ENCODE measurements around the gene HES1.

HES1 gene

DNA sequence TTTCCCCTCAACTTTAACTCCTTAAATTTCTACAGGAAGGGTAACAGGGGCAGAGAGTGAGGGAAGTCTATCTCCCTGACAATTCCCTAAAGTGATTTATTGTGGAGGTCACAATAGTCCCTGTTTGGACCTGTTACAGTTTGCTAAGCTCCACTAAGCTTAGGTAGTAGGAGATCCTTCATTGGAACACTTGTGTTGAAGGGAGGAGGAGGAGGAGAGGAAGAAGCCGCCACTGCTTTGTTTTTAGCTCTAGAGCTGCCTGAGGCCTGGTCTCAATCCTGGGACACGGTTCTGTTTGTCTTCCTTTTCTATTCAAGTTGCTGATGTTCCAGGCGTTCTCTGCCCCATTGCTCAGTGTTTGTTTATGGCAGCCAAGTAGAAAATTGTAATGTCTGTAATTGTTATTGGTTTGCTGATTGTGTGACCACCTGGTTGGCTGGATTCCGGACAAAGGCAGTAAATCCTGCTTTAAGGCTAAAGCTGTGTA lies 48.4 kb downstream of the HES1 start:
- Mint-ChIP-seq H3K27ac (peak overlapping the region; percentile 67 to 88 (median 83)), H3K4me1 (peaks cover 36% of the 10 kb centered on the region), H3K9me3 (peaks cover 3% of the 10 kb centered on the region), H3K27me3 (ENCODE audit: low read depth) (peaks cover 19% of the 10 kb centered on the region), H3K36me3 (ENCODE audit: low read depth) (no peaks in the 10 kb centered on the region), H3K4me3 (no peak overlapping the region)
- TF ChIP-seq, protein P1, sequence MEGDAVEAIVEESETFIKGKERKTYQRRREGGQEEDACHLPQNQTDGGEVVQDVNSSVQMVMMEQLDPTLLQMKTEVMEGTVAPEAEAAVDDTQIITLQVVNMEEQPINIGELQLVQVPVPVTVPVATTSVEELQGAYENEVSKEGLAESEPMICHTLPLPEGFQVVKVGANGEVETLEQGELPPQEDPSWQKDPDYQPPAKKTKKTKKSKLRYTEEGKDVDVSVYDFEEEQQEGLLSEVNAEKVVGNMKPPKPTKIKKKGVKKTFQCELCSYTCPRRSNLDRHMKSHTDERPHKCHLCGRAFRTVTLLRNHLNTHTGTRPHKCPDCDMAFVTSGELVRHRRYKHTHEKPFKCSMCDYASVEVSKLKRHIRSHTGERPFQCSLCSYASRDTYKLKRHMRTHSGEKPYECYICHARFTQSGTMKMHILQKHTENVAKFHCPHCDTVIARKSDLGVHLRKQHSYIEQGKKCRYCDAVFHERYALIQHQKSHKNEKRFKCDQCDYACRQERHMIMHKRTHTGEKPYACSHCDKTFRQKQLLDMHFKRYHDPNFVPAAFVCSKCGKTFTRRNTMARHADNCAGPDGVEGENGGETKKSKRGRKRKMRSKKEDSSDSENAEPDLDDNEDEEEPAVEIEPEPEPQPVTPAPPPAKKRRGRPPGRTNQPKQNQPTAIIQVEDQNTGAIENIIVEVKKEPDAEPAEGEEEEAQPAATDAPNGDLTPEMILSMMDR (IDR thresholded peaks at IDR 0.05; ENCODE audit: unreplicated experiment in 3 of 3) = no peak

GRCh38 chr3:194184801-194185200 lies 48.9 kb downstream of the HES1 start:
- Mint-ChIP-seq H3K9me3 (peaks cover 3% of the 10 kb centered on the region), H3K27me3 (ENCODE audit: low read depth) (peaks cover 16% of the 10 kb centered on the region), H3K4me1 (peaks cover 33% of the 10 kb centered on the region), H3K36me3 (ENCODE audit: low read depth) (no peaks in the 10 kb centered on the region), H3K4me3 (no peak overlapping the region), H3K27ac (peak overlapping the region; percentile 67 to 88 (median 83))
- TF ChIP-seq, protein P1 (IDR thresholded peaks at IDR 0.05; ENCODE audit: unreplicated experiment in 3 of 3) = no peak

DNA sequence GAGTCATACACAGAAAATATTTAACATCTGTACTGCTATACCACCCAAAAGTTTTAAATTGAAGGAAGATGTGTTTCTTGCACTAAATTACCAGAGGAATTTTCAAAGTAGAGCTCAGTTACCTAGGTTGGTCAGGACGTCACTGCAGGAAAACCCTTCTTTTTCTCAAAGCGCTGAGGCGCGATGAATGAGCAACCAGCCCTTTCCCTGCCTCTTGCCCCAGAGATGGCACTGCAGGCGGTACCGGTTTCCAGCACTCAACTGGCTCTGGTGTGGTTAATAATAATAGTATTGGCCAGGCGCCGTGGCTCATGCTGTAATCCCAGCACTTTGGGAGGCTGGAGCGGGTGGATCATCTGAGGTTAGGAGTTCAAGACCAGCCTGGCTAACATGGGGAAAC lies 49.3 kb downstream of the HES1 start:
- Mint-ChIP-seq H3K36me3 (ENCODE audit: low read depth) (no peaks in the 10 kb centered on the region), H3K9me3 (peaks cover 3% of the 10 kb centered on the region), H3K27me3 (ENCODE audit: low read depth) (peaks cover 13% of the 10 kb centered on the region), H3K27ac (peak overlapping the region; percentile 67 to 87 (median 83)), H3K4me1 (peaks cover 33% of the 10 kb centered on the region), H3K4me3 (no peak overlapping the region)
- TF ChIP-seq, protein P1 (IDR thresholded peaks at IDR 0.05; ENCODE audit: unreplicated experiment in 3 of 3) = no peak

- Mint-ChIP-seq H3K9me3 (peaks cover 7% of the 10 kb centered on the region), H3K27ac (peak overlapping the region in 1 of 3 experiments; percentile 1), H3K4me1 (peaks cover 33% of the 10 kb centered on the region), H3K4me3 (no peak overlapping the region), H3K36me3 (ENCODE audit: low read depth) (no peaks in the 10 kb centered on the region), H3K27me3 (ENCODE audit: low read depth) (peaks cover 16% of the 10 kb centered on the region)
- TF ChIP-seq, protein P1 (IDR thresholded peaks at IDR 0.05; ENCODE audit: unreplicated experiment in 3 of 3) = no peak
These were observed 51.4 kb downstream of the HES1 start for GRCh38 chr3:194187233-194187944.

Data from nephron (organoid).